B cell (primary cell): Measurements from ENCODE around the gene BRME1. TPM values are rescaled to one million over a fixed set of nuclear protein-coding genes. Genes with fewer than 3 reads are reported as not detected.
A peak's percentile ranks its signal among the peaks of the same experiment; 100 is the strongest.

Experiments used
- ATAC-seq: fragments of 200-7000 bp; cut with Tn5 transposase; one replicate; pipeline ENCODE4 v1.10.0; 2021; ENCODE audit warnings: low read depth, mild to moderate bottlenecking, moderate number of reproducible peaks, moderate library complexity
- CTCF ChIA-PET: fragments of 350-600 bp; sonication (Branson Sonifier 250); formaldehyde crosslinking; loops from one replicate; lab custom pipeline; 2021; ENCODE audit warnings: antibody characterized with exemption, inconsistent platforms; lab: Charles Lee
- POLR2A ChIA-PET: fragments of 350-600 bp; sonication (Branson Sonifier 250); formaldehyde crosslinking; loops from one replicate; lab custom pipeline; 2021; ENCODE audit warnings: antibody characterized with exemption; lab: Charles Lee
- DNase-seq: peaks from one replicate; pipeline ENCODE4 v3.0.0; 2013
- H2AFZ ChIP-seq: 2 replicates; pipeline ENCODE4 v1.6.1; 2012; ENCODE audit warnings: mild to moderate bottlenecking, low read depth, low read length; ENCODE audit not compliant: insufficient read depth, poor library complexity, severe bottlenecking
- H3K27ac ChIP-seq, 2 donors: 1 replicate in 1 of 2; 2 replicates in 1 of 2; pipeline ENCODE4 v1.5.1; 2012 to 2013; ENCODE audit warnings: low read length in 2 of 2, mild to moderate bottlenecking in 2 of 2, moderate library complexity in 1 of 2
- H3K27me3 ChIP-seq, 4 experiments: fragments of 200-600 bp in 1 of 4; sonication (generic) in 1 of 4; replicated peaks in 1 of 4; 1 replicate in 2 of 4; 2 replicates in 2 of 4; pipeline versions ENCODE4 v1.6.1 to v1.7.0; 2013 to 2016; ENCODE audit warnings: low read length in 3 of 4, mild to moderate bottlenecking in 2 of 4, mixed read lengths in 1 of 4, moderate library complexity in 1 of 4; ENCODE audit not compliant: insufficient read depth in 4 of 4, control insufficient read depth in 3 of 4; ENCODE audit errors: control extremely low read depth in 1 of 4
- H3K36me3 ChIP-seq, 2 experiments: replicated peaks in 1 of 2; 1 replicate in 1 of 2; 2 replicates in 1 of 2; pipeline versions ENCODE4 v1.6.1 to v1.7.1; 2013; ENCODE audit warnings: low read length in 1 of 2; ENCODE audit not compliant: insufficient read depth in 2 of 2, control insufficient read depth in 1 of 2; ENCODE audit errors: control extremely low read depth in 1 of 2, extremely low read depth in 1 of 2
- H3K4me1 ChIP-seq, 2 donors: fragments of 200-600 bp in 1 of 2; sonication (generic) in 1 of 2; 1 replicate in 1 of 2; 2 replicates in 1 of 2; pipeline versions ENCODE4 v1.5.1 to v1.6.1; 2013 to 2017; ENCODE audit warnings: low read length in 2 of 2; ENCODE audit not compliant: control insufficient read depth in 2 of 2, insufficient read depth in 2 of 2
- H3K4me2 ChIP-seq: replicated peaks from 2 replicates; pipeline ENCODE3; 2012; ENCODE audit warnings: mild to moderate bottlenecking, low read depth, low read length; ENCODE audit not compliant: poor library complexity, severe bottlenecking
- H3K4me3 ChIP-seq, 5 experiments: fragments of 200-600 bp in 1 of 5; sonication (generic) in 1 of 5; 1 replicate in 3 of 5; 2 replicates in 2 of 5; pipeline versions ENCODE4 v1.5.1 to v1.7.0; 2011 to 2016; ENCODE audit warnings: low read length in 4 of 5, mild to moderate bottlenecking in 4 of 5, low read depth in 2 of 5, control low read depth in 1 of 5, moderate library complexity in 1 of 5; ENCODE audit not compliant: insufficient read depth in 1 of 5; ENCODE audit errors: control extremely low read depth in 1 of 5, extremely low read depth in 1 of 5
- H3K79me2 ChIP-seq: fragments of 200-600 bp; sonication (generic); one replicate; pipeline ENCODE4 v1.6.0; 2016; ENCODE audit warnings: low read length; ENCODE audit not compliant: control insufficient read depth, insufficient read depth
- H3K9ac ChIP-seq: fragments of 200-600 bp; sonication (generic); 2 replicates; pipeline ENCODE4 v1.6.1; 2017; ENCODE audit warnings: mild to moderate bottlenecking, low read length, moderate library complexity
- H3K9me3 ChIP-seq, 3 donors: one replicate each; pipeline versions ENCODE4 v1.6.1 to v1.7.1; 2013; ENCODE audit warnings: low read length in 2 of 3; ENCODE audit not compliant: control insufficient read depth in 2 of 3, insufficient read depth in 1 of 3; ENCODE audit errors: control extremely low read depth in 1 of 3
- H4K20me1 ChIP-seq: 2 replicates; pipeline ENCODE4 v1.6.0; 2012; ENCODE audit warnings: mild to moderate bottlenecking, low read length; ENCODE audit not compliant: insufficient read depth, control insufficient read depth, poor library complexity, severe bottlenecking
- H3K27ac Mint-ChIP-seq: one replicate; pipeline ENCODE4 v1.8.0; 2021; ENCODE audit warnings: mixed read lengths
- H3K27me3 Mint-ChIP-seq: one replicate; pipeline ENCODE4 v1.8.0; 2021; ENCODE audit warnings: mixed read lengths
- H3K4me1 Mint-ChIP-seq: one replicate; pipeline ENCODE4 v1.8.0; 2021; ENCODE audit warnings: mixed read lengths
- H3K4me3 Mint-ChIP-seq: one replicate; pipeline ENCODE4 v1.8.0; 2021; ENCODE audit warnings: mixed read lengths
- H3K9me3 Mint-ChIP-seq: one replicate; pipeline ENCODE4 v1.8.0; 2022; ENCODE audit warnings: mixed read lengths; ENCODE audit not compliant: insufficient read depth
- CTCF ChIP-seq: fragments of 200-600 bp; IDR thresholded peaks from one replicate; pipeline ENCODE4 v1.8.0; 2022; ENCODE audit warnings: antibody characterized with exemption, mild to moderate bottlenecking
- EZH2 ChIP-seq: IDR thresholded peaks from 2 replicates; pipeline ENCODE4 v1.6.1; 2012; ENCODE audit warnings: borderline replicate concordance, low read depth, mild to moderate bottlenecking, moderate library complexity, low read length; ENCODE audit not compliant: insufficient read depth, poor library complexity, severe bottlenecking
- WGBS: methylation state at CpG from one replicate; pipeline ENCODE4 v1.1.5; 2013; ENCODE audit warnings: missing lambda C conversion rate; ENCODE audit not compliant: insufficient coverage; 5-methylcytosine and 5-hydroxymethylcytosine counted together
- intact Hi-C: fragments of 100-400 bp; cut with micrococcal nuclease; formaldehyde crosslinking; loops from one replicate; pipeline ENCODE4 v1.10.0; 2022
- polyA plus RNA-seq: library from polyadenylated mRNA; depleted of rRNA; stranded (reverse); fragments of >200 nt; gene quantifications from 2 replicates; pipeline ENCODE4 v1.2.3, GENCODE V29; 2012
- total RNA-seq, 2 donors: library from RNA; stranded (reverse); fragments of 120-200 nt in 1 of 2; gene quantifications; 1 replicate in 1 of 2; 2 replicates in 1 of 2; pipeline versions ENCODE4 v1.2.3 to v1.2.4, GENCODE V29; 2013 to 2022

The BRME1 gene
- total and polyA plus RNA-seq, 2 donors (not counting 1 experiment from before 2014, with no cell fraction given), result 1.8 to 2.4 TPM

- Histone ChIP-seq H2AFZ (peak overlapping the region; percentile 30), H3K4me2 (peak overlapping the region; percentile 97), H3K27me3 (peaks cover 0 to 12% (median 0%) of the 10 kb centered on the region in 4 experiments), H3K4me3 (peak overlapping the region in 4 of 5 experiments; percentile 49 to 75 (median 66)), H3K36me3 (no peaks in the 10 kb centered on the region), H3K27ac (peak overlapping the region; percentile 93 to 94), H3K79me2 (peaks cover 32% of the 10 kb centered on the region), H3K9ac (peak overlapping the region; percentile 77), H4K20me1 (peaks cover 9% of the 10 kb centered on the region), H3K9me3 (no peaks in the 10 kb centered on the region), H3K4me1 (peaks cover 74 to 86% of the 10 kb centered on the region in 2 donors)
- ChIA-PET POLR2A (interaction anchor here (0.6 kb wide), 1 partner anchor 274 kb away, joined by 4 read pairs; no protein-coding TSS in a partner anchor), CTCF (interaction anchor here (1.7 kb wide), 1 partner anchor 19 kb away, joined by 9 read pairs; no protein-coding TSS in a partner anchor)
- intact Hi-C loops, result no loop called here
- Mint-ChIP-seq H3K27ac (peak overlapping the region; percentile 94), H3K4me1 (peaks cover 66% of the 10 kb centered on the region), H3K27me3 (no peaks in the 10 kb centered on the region), H3K4me3 (peak overlapping the region; percentile 86), H3K9me3 (no peaks in the 10 kb centered on the region)
- 31% methylated on average over 17 of the region's 24 CpGs for WGBS
- TF ChIP-seq CTCF (no peak), EZH2 (no peak)
- ATAC-seq, result no peak
- DNase-seq, result peak; percentile 38
Observed at GRCh38 chr19:13843104-13843921, 62.6 kb downstream of the BRME1 start.
